D721Med (cell line): ENCODE measurements around the gene RAI1.

Experiments used
- DNase-seq: peaks from one replicate; pipeline ENCODE4 v3.0.0; 2011; ENCODE audit warnings: low spot score; ENCODE audit not compliant: insufficient read length
- FAIRE-seq: peaks from 2 replicates; lab custom pipeline; 2011; peaks lifted over from hg19 to GRCh38; lab: Jason Lieb, UNC
- CTCF ChIP-seq: IDR thresholded peaks from 2 replicates; pipeline ENCODE4 v1.5.1; 2012; ENCODE audit warnings: mild to moderate bottlenecking, control low read depth; ENCODE audit not compliant: insufficient read depth; ENCODE audit errors: missing control alignments

Gene RAI1

GRCh38 chr17:17787568-17787967 lies 106.3 kb downstream of the RAI1 start:
- DNase-seq, result no peak
- FAIRE-seq, result no peak
- TF ChIP-seq CTCF, result no peak

- no peak for DNase-seq
- no peak for FAIRE-seq
- no peak for TF ChIP-seq CTCF
These were observed 107.7 kb downstream of the RAI1 start for GRCh38 chr17:17788967-17789366.

GRCh38 chr17:17789410-17789809 lies 108.2 kb downstream of the RAI1 start:
- TF ChIP-seq CTCF, result no peak
- FAIRE-seq (no peak), DNase-seq (no peak)

- DNase-seq, result no peak
- no peak for FAIRE-seq
- no peak for TF ChIP-seq CTCF
These were observed 108.8 kb downstream of the RAI1 start for GRCh38 chr17:17789828-17790636.

GRCh38 chr17:17790637-17791464 lies 109.6 kb downstream of the RAI1 start:
- DNase-seq (no peak), FAIRE-seq (no peak)
- TF ChIP-seq CTCF, result no peak

- no peak for DNase-seq
- TF ChIP-seq CTCF, result no peak
- FAIRE-seq, result no peak
These were observed 110.8 kb downstream of the RAI1 start for GRCh38 chr17:17792037-17792550.
